WI38 (cell line): ENCODE data around the gene SORL1.

ENCODE experiments used
- H3K4me3 ChIP-seq: 2 replicates; pipeline ENCODE4 v1.5.1; 2011; ENCODE audit warnings: low read depth, mild to moderate bottlenecking, control low read depth, low read length
- TF ChIP-seq, protein P1 (sequence below): IDR thresholded peaks from 2 replicates; pipeline ENCODE4 v1.5.1; 2012; ENCODE audit warnings: low read depth, mild to moderate bottlenecking, control low read depth, low read length

Gene SORL1

DNA sequence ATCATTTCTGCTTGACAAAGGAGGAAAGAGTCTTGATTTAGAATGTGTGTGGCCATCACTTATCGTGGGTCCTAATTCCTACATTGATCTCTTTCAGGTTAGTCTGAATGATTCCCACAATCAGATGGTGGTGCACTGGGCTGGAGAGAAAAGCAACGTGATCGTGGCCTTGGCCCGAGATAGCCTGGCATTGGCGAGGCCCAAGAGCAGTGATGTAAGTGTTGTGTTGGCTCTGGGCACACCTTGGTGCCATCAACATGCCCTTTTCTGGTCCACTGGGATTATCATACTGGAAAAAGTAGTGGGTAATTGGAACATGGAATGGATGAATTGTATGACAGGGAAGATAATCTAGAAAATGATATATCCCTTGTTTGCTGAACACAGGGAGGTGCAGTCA is 17.8 kb downstream of the SORL1 start:
- H3K4me3 ChIP-seq, result no peak overlapping the region
- TF ChIP-seq, protein P1, sequence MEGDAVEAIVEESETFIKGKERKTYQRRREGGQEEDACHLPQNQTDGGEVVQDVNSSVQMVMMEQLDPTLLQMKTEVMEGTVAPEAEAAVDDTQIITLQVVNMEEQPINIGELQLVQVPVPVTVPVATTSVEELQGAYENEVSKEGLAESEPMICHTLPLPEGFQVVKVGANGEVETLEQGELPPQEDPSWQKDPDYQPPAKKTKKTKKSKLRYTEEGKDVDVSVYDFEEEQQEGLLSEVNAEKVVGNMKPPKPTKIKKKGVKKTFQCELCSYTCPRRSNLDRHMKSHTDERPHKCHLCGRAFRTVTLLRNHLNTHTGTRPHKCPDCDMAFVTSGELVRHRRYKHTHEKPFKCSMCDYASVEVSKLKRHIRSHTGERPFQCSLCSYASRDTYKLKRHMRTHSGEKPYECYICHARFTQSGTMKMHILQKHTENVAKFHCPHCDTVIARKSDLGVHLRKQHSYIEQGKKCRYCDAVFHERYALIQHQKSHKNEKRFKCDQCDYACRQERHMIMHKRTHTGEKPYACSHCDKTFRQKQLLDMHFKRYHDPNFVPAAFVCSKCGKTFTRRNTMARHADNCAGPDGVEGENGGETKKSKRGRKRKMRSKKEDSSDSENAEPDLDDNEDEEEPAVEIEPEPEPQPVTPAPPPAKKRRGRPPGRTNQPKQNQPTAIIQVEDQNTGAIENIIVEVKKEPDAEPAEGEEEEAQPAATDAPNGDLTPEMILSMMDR, result no peak

DNA sequence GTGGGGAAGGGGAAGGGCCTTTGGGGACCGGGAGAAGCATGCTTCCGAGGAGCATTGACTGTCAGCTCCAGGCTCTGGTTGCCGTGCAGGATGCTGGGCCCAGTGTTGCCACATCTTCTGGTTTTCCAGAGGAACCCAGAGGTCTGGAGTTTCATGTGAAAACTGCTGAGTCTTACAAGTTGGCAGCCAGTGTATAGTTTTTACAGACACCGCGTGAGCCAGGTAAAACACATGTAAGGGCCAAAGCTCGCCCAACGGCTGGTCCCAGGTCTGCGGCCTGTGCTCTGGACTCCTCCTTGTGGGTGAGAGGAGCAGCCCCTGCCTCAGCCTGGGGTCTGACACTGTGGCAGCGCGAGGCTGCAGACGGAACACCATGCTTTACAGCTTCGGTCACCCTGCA is 19.1 kb downstream of the SORL1 start:
- TF ChIP-seq, protein P1, result no peak
- H3K4me3 ChIP-seq, result no peak overlapping the region

DNA sequence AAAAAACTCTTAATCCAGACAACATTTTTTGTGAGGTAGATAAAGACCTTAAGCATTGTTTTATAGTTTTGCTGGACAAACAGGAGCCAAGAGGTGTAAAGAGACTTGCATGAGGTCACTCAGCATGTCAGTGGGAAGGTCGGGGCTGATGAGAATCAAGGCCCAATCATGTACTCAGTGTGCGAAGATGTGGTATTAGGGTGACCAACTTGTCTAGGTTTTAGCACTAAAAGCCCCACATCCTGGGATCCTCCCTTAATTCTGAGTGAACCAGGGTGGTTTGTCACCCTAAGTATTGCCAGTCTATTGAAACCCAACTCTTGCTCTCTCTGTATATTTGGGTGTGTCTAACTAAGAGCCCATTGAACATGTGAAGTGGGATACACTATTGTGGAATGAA is 20.2 kb downstream of the SORL1 start:
- TF ChIP-seq, protein P1, result no peak
- no peak overlapping the region for H3K4me3 ChIP-seq

DNA sequence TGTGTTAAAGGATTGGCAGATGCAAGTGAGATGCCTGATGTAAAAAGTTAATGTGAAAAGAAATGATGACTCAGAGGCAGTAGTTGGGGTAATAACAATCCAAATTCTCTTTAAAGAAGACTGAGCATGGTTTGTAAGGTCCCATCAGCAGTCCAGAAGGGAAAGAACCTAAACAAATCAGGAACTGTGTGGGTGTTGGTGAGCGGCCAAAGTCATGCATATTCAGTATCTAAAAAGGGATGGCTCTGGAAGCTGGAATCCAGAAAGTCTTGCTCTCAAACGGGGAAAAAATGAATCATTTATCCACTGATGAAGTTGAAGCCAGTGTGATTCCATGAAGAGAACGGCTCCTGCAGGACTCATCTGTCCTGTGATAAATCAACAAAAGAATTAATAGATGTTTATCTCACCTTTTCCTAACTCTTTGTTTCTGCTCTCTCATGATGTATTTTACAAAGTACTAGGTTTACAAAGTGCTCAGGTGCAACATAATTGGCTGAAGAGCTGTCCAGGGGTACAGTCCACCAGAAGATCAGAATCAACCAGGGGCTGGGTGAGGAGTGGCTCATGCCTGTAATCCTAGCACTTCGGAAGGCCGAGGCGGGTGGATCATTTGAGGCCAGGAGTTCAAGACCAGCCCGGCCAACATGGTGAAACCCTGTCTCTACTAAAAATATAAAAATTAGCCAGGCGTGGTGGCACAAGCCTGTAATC is 21.1 kb downstream of the SORL1 start:
- TF ChIP-seq, protein P1, result no peak

DNA sequence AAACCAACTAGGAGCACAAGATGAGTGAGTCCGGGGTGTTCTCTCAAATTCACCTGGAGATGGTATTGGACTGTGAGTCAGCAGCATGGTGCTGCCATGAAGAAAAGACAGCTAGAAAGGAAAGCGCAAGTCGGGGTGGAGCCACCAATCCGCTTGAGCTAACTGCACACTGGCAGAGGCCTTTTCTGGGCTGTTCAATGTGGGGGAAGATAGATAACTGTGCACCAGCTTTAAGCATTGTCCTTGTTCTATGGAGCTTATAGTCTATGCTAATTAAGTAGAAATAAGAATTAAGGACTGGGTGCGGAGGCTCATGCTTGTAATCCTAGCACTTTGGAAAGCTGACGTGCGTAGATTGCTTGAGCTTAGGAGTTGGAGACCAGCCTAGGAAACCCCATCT is 22.6 kb downstream of the SORL1 start:
- TF ChIP-seq, protein P1, result no peak
- no peak overlapping the region for H3K4me3 ChIP-seq

More for the DNA sequence above, 21.1 kb downstream of the SORL1 start:
- no peak overlapping the region for H3K4me3 ChIP-seq

DNA sequence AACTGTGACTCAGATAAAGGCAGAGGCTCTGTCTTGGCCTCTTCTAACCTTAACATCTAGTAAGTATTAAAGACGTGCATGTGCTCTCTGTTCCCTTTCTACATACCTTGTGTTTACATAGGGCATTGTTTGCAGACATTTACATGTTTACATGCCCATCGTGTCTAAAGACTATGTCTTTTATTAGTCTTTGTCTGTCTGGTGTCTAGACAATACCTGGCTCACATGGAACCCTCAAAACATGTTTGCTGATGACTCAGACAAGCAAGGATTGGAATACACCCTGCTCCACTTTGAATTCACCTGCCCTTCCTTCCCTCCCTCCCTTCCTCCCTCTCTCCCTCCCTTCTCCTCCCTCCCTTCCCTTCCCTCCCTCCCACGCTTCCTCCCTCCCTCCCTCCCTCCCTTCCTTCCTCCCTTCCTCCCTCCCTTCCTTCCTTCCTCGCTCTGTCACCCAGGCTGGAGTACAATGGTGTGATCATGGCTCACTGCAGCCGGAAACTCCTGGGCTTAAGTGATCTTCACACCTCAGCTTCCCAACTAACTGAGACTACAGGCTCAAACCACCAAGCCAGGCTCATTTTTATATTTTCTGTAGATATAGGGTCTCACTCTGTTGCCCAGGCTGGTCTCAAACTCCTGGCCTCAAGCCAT is 24.4 kb downstream of the SORL1 start:
- TF ChIP-seq, protein P1, result no peak
- H3K4me3 ChIP-seq, result no peak overlapping the region

DNA sequence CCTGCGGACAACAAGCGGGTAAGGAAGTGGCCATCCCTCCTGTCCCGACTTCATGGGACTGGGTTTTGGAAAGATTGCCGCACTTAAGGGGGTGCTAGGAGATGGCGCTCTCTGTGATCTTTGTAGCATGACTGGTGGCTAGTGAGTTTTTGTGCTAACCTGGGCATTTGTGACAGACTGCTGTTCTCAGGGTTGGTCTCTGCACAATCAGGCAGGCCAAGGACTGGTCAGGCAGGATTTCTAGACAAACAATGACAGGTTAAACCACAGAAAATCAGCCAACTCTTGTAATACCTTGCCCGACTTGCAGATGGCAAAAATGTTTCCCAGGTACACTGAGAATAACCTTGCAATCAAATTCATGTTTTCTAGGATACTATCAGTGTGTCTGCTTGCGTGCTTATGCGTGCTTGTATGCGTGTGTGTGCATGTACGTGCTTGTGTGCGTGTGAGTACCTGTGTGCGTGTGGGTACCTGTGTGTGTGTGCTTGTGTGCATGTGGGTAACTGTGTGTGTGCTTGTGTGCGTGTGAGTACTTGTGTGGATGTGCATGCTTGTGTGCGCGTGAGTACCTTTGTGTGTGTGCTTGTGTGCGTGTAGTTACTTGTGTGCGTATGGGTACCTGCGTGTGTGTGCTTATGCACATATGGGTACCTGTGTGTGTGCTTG is 26.2 kb downstream of the SORL1 start:
- TF ChIP-seq, protein P1, result no peak
- H3K4me3 ChIP-seq, result no peak overlapping the region
